H1 (cell line): Measurements from ENCODE around the gene STAM. TPM values are rescaled to one million over a fixed set of nuclear protein-coding genes. Genes with fewer than 3 reads are reported as not detected.

Experiments
- ASH2L ChIP-seq: fragments of 200-600, 300-600 bp; sonication (generic); IDR thresholded peaks from one replicate; pipeline ENCODE4 v1.7.1; 2017; ENCODE audit warnings: low read length
- NRF1 ChIP-seq: IDR thresholded peaks from 2 replicates; pipeline ENCODE4 v1.6.1; 2011; ENCODE audit warnings: mild to moderate bottlenecking, low read depth, low read length, improper control_type of control experiment
- TAF7 ChIP-seq: optimal IDR thresholded peaks from 2 replicates; pipeline ENCODE3; 2011; ENCODE audit warnings: low read depth, mild to moderate bottlenecking, inconsistent platforms, low read length, moderate library complexity, borderline replicate concordance
- polyA plus RNA-seq, 7 experiments: library from polyadenylated mRNA; depleted of rRNA in 3 of 7; stranded (reverse) in 5 of 7; unstranded in 2 of 7; fragments of >200 nt in 5 of 7; fragments of 200-250 nt in 2 of 7; gene quantifications; 1 replicate in 5 of 7; 2 replicates in 1 of 7; 4 replicates in 1 of 7; pipeline versions ENCODE4 v1.2.1 to v1.2.3, GENCODE V29; 2011 to 2013; ENCODE audit warnings: missing spikeins in 2 of 7, mixed read lengths in 2 of 7
- total RNA-seq: library from RNA; stranded (reverse); fragmentation: NEBNext Ultra II Directional; extraction: Animal tissue kit (Norgen Biotek cat#: 25700); gene quantifications from 2 replicates; pipeline ENCODE4 v1.2.1, GENCODE V29; 2021
- TF ChIP-seq, protein P1 (sequence below): fragments of 300-600 bp; sonication (generic); IDR thresholded peaks from 2 replicates; pipeline ENCODE4 v1.7.1; 2012; ENCODE audit warnings: low read length, moderate library complexity, mild to moderate bottlenecking, inconsistent platforms; ENCODE audit not compliant: insufficient replicate concordance

Gene STAM
- total and polyA plus RNA-seq, 2 of the 8 experiments (the other 6 are each of a cell fraction or from before 2014, with no cell fraction given) = 22.0 to 27.8 TPM

DNA sequence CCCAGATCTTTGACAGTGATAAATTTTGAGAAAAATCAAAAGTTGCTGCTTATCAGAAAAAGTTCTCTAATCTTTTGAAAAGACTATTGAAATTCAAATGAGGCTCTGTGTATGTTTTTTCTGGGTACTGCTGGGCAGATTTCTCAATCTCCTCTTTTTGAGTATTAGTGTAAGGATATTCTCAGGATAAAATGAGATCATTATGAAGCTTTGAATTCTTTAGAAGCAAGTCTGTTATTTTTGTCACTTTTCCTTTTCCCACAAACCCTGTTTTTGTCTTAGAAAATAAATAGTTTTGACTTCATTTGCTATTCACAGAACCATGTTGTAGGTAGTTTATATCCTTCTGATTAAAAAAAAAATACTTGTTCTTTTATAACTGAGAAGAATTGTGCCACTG is 7.9 kb downstream of the STAM start (continued):
- TF ChIP-seq, protein P1, sequence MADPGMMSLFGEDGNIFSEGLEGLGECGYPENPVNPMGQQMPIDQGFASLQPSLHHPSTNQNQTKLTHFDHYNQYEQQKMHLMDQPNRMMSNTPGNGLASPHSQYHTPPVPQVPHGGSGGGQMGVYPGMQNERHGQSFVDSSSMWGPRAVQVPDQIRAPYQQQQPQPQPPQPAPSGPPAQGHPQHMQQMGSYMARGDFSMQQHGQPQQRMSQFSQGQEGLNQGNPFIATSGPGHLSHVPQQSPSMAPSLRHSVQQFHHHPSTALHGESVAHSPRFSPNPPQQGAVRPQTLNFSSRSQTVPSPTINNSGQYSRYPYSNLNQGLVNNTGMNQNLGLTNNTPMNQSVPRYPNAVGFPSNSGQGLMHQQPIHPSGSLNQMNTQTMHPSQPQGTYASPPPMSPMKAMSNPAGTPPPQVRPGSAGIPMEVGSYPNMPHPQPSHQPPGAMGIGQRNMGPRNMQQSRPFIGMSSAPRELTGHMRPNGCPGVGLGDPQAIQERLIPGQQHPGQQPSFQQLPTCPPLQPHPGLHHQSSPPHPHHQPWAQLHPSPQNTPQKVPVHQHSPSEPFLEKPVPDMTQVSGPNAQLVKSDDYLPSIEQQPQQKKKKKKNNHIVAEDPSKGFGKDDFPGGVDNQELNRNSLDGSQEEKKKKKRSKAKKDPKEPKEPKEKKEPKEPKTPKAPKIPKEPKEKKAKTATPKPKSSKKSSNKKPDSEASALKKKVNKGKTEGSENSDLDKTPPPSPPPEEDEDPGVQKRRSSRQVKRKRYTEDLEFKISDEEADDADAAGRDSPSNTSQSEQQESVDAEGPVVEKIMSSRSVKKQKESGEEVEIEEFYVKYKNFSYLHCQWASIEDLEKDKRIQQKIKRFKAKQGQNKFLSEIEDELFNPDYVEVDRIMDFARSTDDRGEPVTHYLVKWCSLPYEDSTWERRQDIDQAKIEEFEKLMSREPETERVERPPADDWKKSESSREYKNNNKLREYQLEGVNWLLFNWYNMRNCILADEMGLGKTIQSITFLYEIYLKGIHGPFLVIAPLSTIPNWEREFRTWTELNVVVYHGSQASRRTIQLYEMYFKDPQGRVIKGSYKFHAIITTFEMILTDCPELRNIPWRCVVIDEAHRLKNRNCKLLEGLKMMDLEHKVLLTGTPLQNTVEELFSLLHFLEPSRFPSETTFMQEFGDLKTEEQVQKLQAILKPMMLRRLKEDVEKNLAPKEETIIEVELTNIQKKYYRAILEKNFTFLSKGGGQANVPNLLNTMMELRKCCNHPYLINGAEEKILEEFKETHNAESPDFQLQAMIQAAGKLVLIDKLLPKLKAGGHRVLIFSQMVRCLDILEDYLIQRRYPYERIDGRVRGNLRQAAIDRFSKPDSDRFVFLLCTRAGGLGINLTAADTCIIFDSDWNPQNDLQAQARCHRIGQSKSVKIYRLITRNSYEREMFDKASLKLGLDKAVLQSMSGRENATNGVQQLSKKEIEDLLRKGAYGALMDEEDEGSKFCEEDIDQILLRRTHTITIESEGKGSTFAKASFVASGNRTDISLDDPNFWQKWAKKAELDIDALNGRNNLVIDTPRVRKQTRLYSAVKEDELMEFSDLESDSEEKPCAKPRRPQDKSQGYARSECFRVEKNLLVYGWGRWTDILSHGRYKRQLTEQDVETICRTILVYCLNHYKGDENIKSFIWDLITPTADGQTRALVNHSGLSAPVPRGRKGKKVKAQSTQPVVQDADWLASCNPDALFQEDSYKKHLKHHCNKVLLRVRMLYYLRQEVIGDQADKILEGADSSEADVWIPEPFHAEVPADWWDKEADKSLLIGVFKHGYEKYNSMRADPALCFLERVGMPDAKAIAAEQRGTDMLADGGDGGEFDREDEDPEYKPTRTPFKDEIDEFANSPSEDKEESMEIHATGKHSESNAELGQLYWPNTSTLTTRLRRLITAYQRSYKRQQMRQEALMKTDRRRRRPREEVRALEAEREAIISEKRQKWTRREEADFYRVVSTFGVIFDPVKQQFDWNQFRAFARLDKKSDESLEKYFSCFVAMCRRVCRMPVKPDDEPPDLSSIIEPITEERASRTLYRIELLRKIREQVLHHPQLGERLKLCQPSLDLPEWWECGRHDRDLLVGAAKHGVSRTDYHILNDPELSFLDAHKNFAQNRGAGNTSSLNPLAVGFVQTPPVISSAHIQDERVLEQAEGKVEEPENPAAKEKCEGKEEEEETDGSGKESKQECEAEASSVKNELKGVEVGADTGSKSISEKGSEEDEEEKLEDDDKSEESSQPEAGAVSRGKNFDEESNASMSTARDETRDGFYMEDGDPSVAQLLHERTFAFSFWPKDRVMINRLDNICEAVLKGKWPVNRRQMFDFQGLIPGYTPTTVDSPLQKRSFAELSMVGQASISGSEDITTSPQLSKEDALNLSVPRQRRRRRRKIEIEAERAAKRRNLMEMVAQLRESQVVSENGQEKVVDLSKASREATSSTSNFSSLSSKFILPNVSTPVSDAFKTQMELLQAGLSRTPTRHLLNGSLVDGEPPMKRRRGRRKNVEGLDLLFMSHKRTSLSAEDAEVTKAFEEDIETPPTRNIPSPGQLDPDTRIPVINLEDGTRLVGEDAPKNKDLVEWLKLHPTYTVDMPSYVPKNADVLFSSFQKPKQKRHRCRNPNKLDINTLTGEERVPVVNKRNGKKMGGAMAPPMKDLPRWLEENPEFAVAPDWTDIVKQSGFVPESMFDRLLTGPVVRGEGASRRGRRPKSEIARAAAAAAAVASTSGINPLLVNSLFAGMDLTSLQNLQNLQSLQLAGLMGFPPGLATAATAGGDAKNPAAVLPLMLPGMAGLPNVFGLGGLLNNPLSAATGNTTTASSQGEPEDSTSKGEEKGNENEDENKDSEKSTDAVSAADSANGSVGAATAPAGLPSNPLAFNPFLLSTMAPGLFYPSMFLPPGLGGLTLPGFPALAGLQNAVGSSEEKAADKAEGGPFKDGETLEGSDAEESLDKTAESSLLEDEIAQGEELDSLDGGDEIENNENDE = no peak
- TF ChIP-seq NRF1 (no peak), ASH2L (no peak), TAF7 (no peak)
